A549 (cell line): ENCODE data around the gene CACNA1C.

Experiments
- E2F6 ChIP-seq: IDR thresholded peaks from 2 replicates; pipeline ENCODE4 v1.6.1; 2012; ENCODE audit warnings: low read depth, borderline replicate concordance
- KDM1A ChIP-seq: fragments of 200-600 bp; sonication (generic); IDR thresholded peaks from 2 replicates; pipeline ENCODE4 v1.6.1; 2016; ENCODE audit warnings: low read depth, mild to moderate bottlenecking
- MAZ ChIP-seq: fragments of 150-350 bp; IDR thresholded peaks from 2 replicates; pipeline ENCODE4 v1.6.1; 2014; ENCODE audit warnings: antibody characterized with exemption, low read depth, low read length, borderline replicate concordance
- NPAS2 ChIP-seq: fragments of 250-450 bp; sonication (Bioruptor Pico); IDR thresholded peaks from 2 replicates; pipeline ENCODE4 v1.8.0; 2022; ENCODE audit warnings: mild to moderate bottlenecking, moderate library complexity, borderline replicate concordance
- SREBF2 ChIP-seq: fragments of 450-650 bp; IDR thresholded peaks from 2 replicates; pipeline ENCODE4 v1.6.1; 2014; ENCODE audit warnings: mild to moderate bottlenecking, moderate library complexity
- TF ChIP-seq, protein P1 (sequence below): fragments of >200 bp; sonication (Bioruptor Twin); formaldehyde crosslinking; IDR thresholded peaks from 3 replicates; pipeline ENCODE4 v1.5.1; 2016

- TF ChIP-seq SREBF2 (no peak), MAZ (no peak), NPAS2 (no peak), KDM1A (no peak), E2F6 (no peak)
- TF ChIP-seq, protein P1, sequence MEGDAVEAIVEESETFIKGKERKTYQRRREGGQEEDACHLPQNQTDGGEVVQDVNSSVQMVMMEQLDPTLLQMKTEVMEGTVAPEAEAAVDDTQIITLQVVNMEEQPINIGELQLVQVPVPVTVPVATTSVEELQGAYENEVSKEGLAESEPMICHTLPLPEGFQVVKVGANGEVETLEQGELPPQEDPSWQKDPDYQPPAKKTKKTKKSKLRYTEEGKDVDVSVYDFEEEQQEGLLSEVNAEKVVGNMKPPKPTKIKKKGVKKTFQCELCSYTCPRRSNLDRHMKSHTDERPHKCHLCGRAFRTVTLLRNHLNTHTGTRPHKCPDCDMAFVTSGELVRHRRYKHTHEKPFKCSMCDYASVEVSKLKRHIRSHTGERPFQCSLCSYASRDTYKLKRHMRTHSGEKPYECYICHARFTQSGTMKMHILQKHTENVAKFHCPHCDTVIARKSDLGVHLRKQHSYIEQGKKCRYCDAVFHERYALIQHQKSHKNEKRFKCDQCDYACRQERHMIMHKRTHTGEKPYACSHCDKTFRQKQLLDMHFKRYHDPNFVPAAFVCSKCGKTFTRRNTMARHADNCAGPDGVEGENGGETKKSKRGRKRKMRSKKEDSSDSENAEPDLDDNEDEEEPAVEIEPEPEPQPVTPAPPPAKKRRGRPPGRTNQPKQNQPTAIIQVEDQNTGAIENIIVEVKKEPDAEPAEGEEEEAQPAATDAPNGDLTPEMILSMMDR, result no peak
Observed at GRCh38 chr12:2610358-2610757, 557.6 kb downstream of the CACNA1C start.
